ENCODE measurements around the gene HDAC8.

DNA sequence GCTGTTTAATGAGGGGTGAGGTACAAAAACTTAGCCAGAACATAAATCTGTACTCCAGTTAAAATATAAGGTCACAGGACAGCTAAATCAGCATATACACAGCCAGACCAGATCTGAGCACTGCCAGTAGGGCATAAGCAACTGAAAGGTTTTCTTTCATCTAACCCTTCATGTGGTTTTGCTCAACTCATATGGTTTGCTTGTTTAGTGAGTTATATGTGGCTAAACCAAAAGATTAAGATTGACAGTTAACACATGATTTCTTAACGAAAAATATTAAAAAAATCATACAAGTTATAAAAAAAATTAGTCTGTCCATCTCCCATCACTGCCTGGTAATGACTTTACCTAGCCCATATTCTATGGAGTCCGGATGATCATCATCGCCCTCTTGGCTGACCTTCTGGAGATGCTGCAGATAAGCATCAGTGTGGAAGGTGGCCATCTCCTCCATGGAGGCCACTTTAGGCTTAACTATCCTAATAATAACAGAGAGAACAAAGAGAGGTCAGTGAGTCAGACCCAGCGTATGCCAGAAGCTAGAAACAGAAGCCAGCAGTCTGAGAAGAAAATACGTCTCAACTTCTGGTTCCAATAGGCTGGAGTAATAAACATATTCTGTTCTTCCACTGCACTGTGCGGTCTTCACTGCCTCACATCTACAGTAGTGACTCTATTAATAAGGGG lies 4.1 kb downstream of the HDAC8 start:
- TF ChIP-seq, protein P1, sequence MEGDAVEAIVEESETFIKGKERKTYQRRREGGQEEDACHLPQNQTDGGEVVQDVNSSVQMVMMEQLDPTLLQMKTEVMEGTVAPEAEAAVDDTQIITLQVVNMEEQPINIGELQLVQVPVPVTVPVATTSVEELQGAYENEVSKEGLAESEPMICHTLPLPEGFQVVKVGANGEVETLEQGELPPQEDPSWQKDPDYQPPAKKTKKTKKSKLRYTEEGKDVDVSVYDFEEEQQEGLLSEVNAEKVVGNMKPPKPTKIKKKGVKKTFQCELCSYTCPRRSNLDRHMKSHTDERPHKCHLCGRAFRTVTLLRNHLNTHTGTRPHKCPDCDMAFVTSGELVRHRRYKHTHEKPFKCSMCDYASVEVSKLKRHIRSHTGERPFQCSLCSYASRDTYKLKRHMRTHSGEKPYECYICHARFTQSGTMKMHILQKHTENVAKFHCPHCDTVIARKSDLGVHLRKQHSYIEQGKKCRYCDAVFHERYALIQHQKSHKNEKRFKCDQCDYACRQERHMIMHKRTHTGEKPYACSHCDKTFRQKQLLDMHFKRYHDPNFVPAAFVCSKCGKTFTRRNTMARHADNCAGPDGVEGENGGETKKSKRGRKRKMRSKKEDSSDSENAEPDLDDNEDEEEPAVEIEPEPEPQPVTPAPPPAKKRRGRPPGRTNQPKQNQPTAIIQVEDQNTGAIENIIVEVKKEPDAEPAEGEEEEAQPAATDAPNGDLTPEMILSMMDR (IDR thresholded peaks at IDR 0.05; ENCODE audit: insufficient read depth, low read length, poor library complexity, severe bottlenecking): no peak
- no peak for TF ChIP-seq EZH2phosphoT487 (conservative IDR thresholded peaks at IDR 0.05; ENCODE audit: low read length)

Data from SU-DHL-6 (cell line).